Endothelial cell of umbilical vein (primary cell): ENCODE results near the gene STK17A.

ENCODE experiments used
- EZH2 ChIP-seq: IDR thresholded peaks from 2 replicates; pipeline ENCODE4 v1.6.1; 2012; ENCODE audit warnings: borderline replicate concordance, low read depth, mild to moderate bottlenecking, moderate library complexity, low read length, inconsistent platforms; ENCODE audit not compliant: severe bottlenecking
- JUN ChIP-seq: IDR thresholded peaks from 2 replicates; pipeline ENCODE4 v1.6.1; 2011; ENCODE audit warnings: borderline replicate concordance, low read depth; ENCODE audit not compliant: insufficient read length, insufficient read depth
- MYC ChIP-seq: IDR thresholded peaks from one replicate; pipeline ENCODE4 v1.6.1; 2011; ENCODE audit warnings: mild to moderate bottlenecking, low read depth, low read length
- POLR2A ChIP-seq: IDR thresholded peaks from 2 replicates; pipeline ENCODE4 v1.6.1; 2012; ENCODE audit warnings: low read depth, mild to moderate bottlenecking, control low read depth, low read length
- TF ChIP-seq, protein P1 (sequence below), 2 donors: IDR thresholded peaks; 1 replicate in 1 of 2; 2 replicates in 1 of 2; pipeline ENCODE4 v1.5.1; 2011; ENCODE audit warnings: low read length in 2 of 2, mild to moderate bottlenecking in 2 of 2, moderate library complexity in 2 of 2, control low read depth in 1 of 2, inconsistent platforms in 1 of 2, low read depth in 1 of 2; ENCODE audit not compliant: insufficient read depth in 1 of 2; ENCODE audit errors: extremely low read depth in 1 of 2

DNA sequence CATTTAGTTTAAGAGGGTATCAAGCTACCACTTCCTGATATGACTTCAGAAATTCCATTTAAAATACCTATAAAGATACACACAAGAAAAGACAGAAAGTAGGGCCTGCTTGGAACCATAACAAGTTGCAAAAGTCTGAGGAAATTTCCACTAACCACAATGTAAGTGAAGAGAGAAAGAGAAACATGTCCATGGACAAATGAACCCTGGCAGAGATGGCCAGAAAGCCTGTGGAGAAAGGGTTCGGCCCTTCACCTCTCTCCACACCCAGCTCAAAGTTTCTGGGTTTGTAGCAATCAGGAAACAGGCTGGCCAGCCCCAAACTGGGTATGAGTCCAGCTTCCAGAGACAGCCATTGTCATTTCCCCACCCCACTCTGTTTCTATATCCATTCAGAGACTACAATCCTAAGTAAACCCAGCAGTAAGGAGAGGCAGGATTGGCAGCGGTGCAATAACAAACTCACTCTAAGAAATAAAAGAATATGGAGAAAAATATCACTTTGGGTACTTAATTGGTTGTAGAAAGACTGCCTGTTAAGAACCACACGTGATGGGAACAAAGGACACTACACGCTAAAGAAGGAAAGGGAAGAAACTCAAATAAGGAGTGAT is 71.1 kb downstream of the STK17A start:
- TF ChIP-seq, protein P1, sequence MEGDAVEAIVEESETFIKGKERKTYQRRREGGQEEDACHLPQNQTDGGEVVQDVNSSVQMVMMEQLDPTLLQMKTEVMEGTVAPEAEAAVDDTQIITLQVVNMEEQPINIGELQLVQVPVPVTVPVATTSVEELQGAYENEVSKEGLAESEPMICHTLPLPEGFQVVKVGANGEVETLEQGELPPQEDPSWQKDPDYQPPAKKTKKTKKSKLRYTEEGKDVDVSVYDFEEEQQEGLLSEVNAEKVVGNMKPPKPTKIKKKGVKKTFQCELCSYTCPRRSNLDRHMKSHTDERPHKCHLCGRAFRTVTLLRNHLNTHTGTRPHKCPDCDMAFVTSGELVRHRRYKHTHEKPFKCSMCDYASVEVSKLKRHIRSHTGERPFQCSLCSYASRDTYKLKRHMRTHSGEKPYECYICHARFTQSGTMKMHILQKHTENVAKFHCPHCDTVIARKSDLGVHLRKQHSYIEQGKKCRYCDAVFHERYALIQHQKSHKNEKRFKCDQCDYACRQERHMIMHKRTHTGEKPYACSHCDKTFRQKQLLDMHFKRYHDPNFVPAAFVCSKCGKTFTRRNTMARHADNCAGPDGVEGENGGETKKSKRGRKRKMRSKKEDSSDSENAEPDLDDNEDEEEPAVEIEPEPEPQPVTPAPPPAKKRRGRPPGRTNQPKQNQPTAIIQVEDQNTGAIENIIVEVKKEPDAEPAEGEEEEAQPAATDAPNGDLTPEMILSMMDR (IDR thresholded peaks at IDR 0.05; ENCODE audit: extremely low read depth in 1 of 2, insufficient read depth in 1 of 2, low read depth in 1 of 2, low read length in 2 of 2) = no peak
- no peak for TF ChIP-seq POLR2A
- TF ChIP-seq JUN = no peak
- TF ChIP-seq EZH2 = no peak
- no peak for TF ChIP-seq MYC
